ENCODE data around the gene TSTD2.
"Not testable (repeated sequence)": the region's sequence is repeated elsewhere in the genome, so short reads cannot be mapped to it uniquely, and the experiment has no call there.

Gene TSTD2

GRCh38 chr9:97575673-97576200 is 57.4 kb downstream of the TSTD2 start:
- no peak overlapping the region for H3K27ac ChIP-seq (ENCODE audit: low read length)
- no peaks in the 10 kb centered on the region for H3F3A ChIP-seq (ENCODE audit: insufficient read depth, low read length)
- H3K4me1 ChIP-seq (ENCODE audit: low read length): no peaks in the 10 kb centered on the region
- H3K27me3 ChIP-seq (replicated peaks; ENCODE audit: insufficient read depth, low read length): no peaks in the 10 kb centered on the region
- H3K4me2 ChIP-seq (ENCODE audit: low read depth, low read length): no peak overlapping the region
- no peak overlapping the region for H2AFZ ChIP-seq (ENCODE audit: low read length)
- H3K9me3 ChIP-seq (replicated peaks; ENCODE audit: insufficient read depth, low read length): no peaks in the 10 kb centered on the region
- no peaks in the 10 kb centered on the region for H3K9me2 ChIP-seq (replicated peaks; ENCODE audit: insufficient read depth, low read length)
- no peaks in the 10 kb centered on the region for H3K79me2 ChIP-seq (ENCODE audit: low read length)
- no peaks in the 10 kb centered on the region for H4K20me1 ChIP-seq (ENCODE audit: insufficient read depth, low read length)
- TF ChIP-seq CTCF (IDR thresholded peaks at IDR 0.05; ENCODE audit: low read length) (no peak), EZH2phosphoT487 (IDR thresholded peaks at IDR 0.05; ENCODE audit: low read length) (no peak), EZH2 (optimal IDR thresholded peaks at IDR 0.05; ENCODE audit: low read depth, low read length) (no peak)
- no peak overlapping the region for H3K4me3 ChIP-seq (ENCODE audit: low read length)
- no peaks in the 10 kb centered on the region for H3K36me3 ChIP-seq (replicated peaks; ENCODE audit: insufficient read depth, low read length)
- DNase-seq: no peak
- H3K9ac ChIP-seq (ENCODE audit: low read length): no peak overlapping the region

- not testable (repeated sequence) for DNase-seq; H3K9me3 ChIP-seq (replicated peaks; ENCODE audit: insufficient read depth, low read length); H4K20me1 ChIP-seq (ENCODE audit: insufficient read depth, low read length); H3K9me2 ChIP-seq (replicated peaks; ENCODE audit: insufficient read depth, low read length); H3K4me3 ChIP-seq (ENCODE audit: low read length); H3F3A ChIP-seq (ENCODE audit: insufficient read depth, low read length); H3K27me3 ChIP-seq (replicated peaks; ENCODE audit: insufficient read depth, low read length); H3K79me2 ChIP-seq (ENCODE audit: low read length); H3K4me2 ChIP-seq (ENCODE audit: low read depth, low read length); H3K9ac ChIP-seq (ENCODE audit: low read length); H3K36me3 ChIP-seq (replicated peaks; ENCODE audit: insufficient read depth, low read length); H2AFZ ChIP-seq (ENCODE audit: low read length); H3K4me1 ChIP-seq (ENCODE audit: low read length); H3K27ac ChIP-seq (ENCODE audit: low read length)
Measured at GRCh38 chr9:97574921-97575672, 58.1 kb downstream of the TSTD2 start.

GRCh38 chr9:97574101-97574571 is 59.0 kb downstream of the TSTD2 start:
- not testable (repeated sequence) for H3K9ac ChIP-seq (ENCODE audit: low read length); DNase-seq; H4K20me1 ChIP-seq (ENCODE audit: insufficient read depth, low read length)

GRCh38 chr9:97573482-97574073 is 59.6 kb downstream of the TSTD2 start:
- Histone ChIP-seq H2AFZ (ENCODE audit: low read length) (no peak overlapping the region), H3K36me3 (replicated peaks; ENCODE audit: insufficient read depth, low read length) (no peaks in the 10 kb centered on the region), H3K27me3 (replicated peaks; ENCODE audit: insufficient read depth, low read length) (no peaks in the 10 kb centered on the region), H3K27ac (ENCODE audit: low read length) (no peak overlapping the region), H3K4me2 (ENCODE audit: low read depth, low read length) (no peak overlapping the region), H3F3A (ENCODE audit: insufficient read depth, low read length) (no peaks in the 10 kb centered on the region), H3K9me2 (replicated peaks; ENCODE audit: insufficient read depth, low read length) (no peaks in the 10 kb centered on the region), H3K79me2 (ENCODE audit: low read length) (no peaks in the 10 kb centered on the region), H3K4me3 (ENCODE audit: low read length) (no peak overlapping the region), H3K9ac (ENCODE audit: low read length) (no peak overlapping the region), H3K9me3 (replicated peaks; ENCODE audit: insufficient read depth, low read length) (no peaks in the 10 kb centered on the region), H3K4me1 (ENCODE audit: low read length) (no peaks in the 10 kb centered on the region), H4K20me1 (ENCODE audit: insufficient read depth, low read length) (no peaks in the 10 kb centered on the region)
- TF ChIP-seq EZH2 (optimal IDR thresholded peaks at IDR 0.05; ENCODE audit: low read depth, low read length) (no peak), EZH2phosphoT487 (IDR thresholded peaks at IDR 0.05; ENCODE audit: low read length) (no peak), CTCF (IDR thresholded peaks at IDR 0.05; ENCODE audit: low read length) (no peak)
- no peak for DNase-seq

More at GRCh38 chr9:97574101-97574571, 59.0 kb downstream of the TSTD2 start:
- not testable (repeated sequence) for H3K4me1 ChIP-seq (ENCODE audit: low read length); H3K9me3 ChIP-seq (replicated peaks; ENCODE audit: insufficient read depth, low read length); H3K27ac ChIP-seq (ENCODE audit: low read length); H3K79me2 ChIP-seq (ENCODE audit: low read length); H3K36me3 ChIP-seq (replicated peaks; ENCODE audit: insufficient read depth, low read length); H2AFZ ChIP-seq (ENCODE audit: low read length); H3K27me3 ChIP-seq (replicated peaks; ENCODE audit: insufficient read depth, low read length); H3K9me2 ChIP-seq (replicated peaks; ENCODE audit: insufficient read depth, low read length); H3K4me3 ChIP-seq (ENCODE audit: low read length); H3F3A ChIP-seq (ENCODE audit: insufficient read depth, low read length); H3K4me2 ChIP-seq (ENCODE audit: low read depth, low read length)

Measured in MM.1S (cell line).